Stimulated activated CD8-positive, alpha-beta memory T cell treated with anti-CD3 and anti-CD28 coated beads, Interleukin-15, amount 100 ng/mL, for 24 hours (primary cell): ENCODE measurements around the gene COQ7.
A peak's percentile ranks its signal among the peaks of the same experiment; 100 is the strongest.

ENCODE experiments used
- DNase-seq: peaks from one replicate; pipeline ENCODE4 v3.0.0-alpha.2; 2020; ENCODE audit warnings: low read depth

The COQ7 gene

GRCh38 chr16:19086322-19087199, 19.1 kb downstream of the COQ7 start:
- DNase-seq: peak; percentile 72

DNA sequence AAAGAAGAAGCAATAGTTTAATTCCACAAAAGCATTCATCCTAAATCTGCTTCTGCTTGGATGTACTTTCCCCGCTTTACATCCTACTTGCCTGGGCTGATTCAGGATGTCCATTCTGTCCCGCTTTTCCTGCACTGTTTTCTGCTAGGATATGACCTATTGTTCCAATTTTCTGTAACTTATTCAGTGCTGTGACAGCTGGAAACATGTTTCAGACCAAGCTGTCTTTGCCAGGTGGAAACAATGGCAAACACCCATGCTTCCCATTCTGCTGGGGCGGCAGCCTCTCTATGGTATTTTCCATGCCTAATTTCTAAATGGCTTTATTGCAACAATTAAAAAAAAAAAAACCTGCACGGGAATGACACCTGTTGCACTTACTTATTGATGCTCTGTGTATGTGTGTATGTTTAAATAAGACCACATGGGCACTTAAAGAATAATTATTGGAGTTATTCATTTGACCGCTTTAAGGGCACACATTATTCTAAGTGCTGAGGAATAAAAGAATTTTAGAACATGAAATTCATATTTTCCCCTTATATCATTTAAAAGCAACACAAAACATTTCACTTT, 21.0 kb downstream of the COQ7 start:
- DNase-seq: no peak

GRCh38 chr16:19089410-19089955, 22.1 kb downstream of the COQ7 start:
- no peak for DNase-seq

- no peak for DNase-seq
These were observed 23.5 kb downstream of the COQ7 start for GRCh38 chr16:19090916-19091315.

- DNase-seq: no peak
These were observed 25.4 kb downstream of the COQ7 start for GRCh38 chr16:19092653-19093410.

GRCh38 chr16:19093631-19094541, 26.5 kb downstream of the COQ7 start:
- no peak for DNase-seq

- DNase-seq: no peak
These were observed 27.3 kb downstream of the COQ7 start for GRCh38 chr16:19094542-19095365.

DNA sequence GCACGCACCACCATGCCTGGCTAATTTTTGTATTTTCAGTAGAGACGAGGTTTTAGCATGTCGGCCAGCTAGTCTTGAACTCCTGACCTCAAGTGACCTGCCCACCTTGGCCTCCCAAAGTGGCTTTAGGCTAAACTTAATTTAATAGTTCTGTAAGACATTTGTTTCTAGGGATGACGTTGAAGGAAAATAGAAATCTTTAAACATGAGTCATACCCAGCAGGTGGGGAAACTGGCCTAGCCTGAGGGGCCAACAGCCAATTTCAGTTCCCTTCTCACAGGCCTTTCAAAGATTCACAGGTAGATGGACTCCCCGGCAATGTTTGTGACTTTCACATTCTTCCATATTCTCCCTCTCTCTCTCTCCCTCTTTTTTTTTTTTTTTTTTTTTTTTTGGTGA, 28.2 kb downstream of the COQ7 start:
- DNase-seq: no peak

DNA sequence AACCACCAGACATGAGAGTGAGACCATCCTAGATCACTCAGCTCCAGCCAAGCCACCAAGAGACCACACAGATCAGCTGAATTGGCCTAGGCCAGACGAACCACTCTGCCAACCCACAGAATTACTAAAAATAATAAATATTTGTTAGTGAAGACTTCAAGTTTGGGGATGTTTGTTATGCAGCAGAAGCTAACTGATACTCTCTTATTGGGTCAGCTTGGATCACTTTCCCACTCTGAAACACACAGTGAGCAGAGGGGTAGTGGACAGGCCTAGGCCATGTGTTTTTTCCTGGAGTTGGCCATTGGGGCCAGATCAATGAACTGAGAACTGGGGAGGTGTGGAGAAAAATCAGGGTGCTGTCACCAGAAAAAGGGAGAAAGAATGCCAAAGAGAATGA, 30.8 kb downstream of the COQ7 start:
- DNase-seq: no peak

DNA sequence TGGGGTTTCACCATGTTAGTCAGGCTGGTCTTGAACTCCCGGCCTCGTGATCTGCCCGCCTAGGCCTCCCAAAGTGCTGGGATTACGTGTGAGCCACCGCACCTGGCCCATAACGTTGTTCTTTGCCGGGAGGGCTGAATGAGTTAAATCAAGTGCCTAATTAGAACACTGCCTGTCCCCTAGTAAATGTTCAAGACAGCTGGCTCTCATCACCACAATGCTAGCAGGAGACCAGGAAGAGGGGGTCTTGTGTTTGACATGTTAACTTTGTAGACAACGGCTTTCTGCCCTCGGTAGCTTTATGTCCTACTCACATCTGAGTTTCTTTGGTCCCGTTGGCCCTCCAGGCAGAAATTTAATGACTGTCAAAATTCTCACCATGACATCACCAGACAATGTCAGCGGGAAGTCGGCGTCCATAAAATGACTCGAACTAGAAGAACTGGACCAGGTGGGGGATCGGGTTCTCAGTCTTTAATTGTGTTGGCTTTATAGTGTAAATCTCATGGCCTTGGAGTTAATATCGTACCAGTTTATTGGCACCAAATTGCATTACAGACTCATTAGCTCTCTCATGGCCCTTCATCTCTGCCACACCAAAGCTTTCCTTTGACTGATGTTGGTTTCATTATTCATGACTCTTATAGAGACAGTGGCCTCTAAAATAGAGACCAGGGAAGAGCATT, 34.9 kb downstream of the COQ7 start:
- DNase-seq: no peak

DNA sequence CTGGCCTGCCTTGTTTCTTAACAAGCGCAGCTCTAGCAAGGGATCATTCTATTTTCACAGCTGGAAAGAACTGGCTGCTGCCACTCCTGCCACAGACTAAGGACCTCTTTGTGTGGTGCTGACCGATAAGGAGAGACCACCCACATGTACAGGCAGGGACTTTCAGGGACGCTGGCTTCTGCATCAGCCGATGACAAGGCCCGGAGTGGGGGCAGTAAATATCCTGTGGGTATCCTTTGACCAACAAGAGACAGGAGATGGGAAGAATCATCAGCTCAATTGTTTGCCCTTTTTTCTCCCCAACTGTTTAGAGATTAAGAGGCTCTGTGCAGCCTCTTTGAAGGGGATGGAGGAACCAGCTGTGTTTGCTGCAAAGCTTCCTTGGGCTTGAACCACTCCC, 37.2 kb downstream of the COQ7 start:
- DNase-seq: no peak

DNA sequence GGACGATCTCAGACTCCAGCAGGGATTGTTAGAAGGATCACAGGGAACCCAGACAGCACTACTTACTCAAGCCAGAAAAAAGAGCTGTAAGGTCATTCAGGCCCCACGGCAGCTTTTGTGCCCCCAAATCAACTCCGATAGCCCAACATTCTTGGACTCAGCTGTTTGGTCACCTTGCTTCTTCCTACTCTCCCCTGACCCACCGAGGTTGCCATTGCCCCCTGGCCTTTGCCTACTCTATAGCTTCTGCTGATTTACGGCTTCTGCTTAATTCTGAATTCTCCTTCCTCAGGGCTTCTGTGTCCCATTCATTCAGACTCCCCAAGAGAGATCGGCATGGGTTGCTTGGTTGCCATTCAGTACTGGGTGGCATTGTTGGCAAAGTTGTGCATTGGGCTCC, 37.7 kb downstream of the COQ7 start:
- DNase-seq: no peak

DNA sequence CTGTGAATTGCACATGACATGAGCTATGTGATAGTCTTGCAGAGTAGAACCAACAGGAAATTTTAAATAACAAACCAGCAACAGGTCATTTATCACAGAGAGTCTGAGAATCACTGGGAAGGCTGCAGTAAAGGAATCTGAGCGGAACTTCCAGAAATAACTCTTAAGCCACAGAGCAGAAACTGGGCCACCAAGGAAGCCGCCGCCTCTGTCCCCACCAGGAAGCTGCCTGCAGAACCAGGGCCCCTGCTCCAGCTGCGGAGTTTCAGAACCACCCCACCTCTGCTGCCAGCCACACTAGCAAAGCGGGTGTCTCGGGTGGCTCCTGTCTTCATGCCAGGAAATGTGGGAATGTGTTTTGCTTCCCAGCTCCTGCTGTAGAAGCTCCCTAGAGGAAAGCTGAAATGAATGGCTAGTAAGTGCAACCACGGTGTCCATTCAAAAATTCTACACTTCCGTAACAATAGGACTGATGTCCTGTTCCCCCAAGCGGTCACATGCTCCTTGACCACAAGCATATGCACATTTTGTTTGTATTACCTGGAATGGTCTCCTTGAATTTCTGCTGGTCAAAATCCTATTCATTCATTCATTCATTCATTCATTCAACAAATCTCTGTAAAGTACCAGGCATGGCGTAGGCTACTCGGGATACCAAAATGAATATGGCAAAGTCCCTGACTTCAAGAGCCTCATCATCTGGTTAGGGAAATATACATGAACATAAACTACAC, 38.6 kb downstream of the COQ7 start:
- no peak for DNase-seq

DNA sequence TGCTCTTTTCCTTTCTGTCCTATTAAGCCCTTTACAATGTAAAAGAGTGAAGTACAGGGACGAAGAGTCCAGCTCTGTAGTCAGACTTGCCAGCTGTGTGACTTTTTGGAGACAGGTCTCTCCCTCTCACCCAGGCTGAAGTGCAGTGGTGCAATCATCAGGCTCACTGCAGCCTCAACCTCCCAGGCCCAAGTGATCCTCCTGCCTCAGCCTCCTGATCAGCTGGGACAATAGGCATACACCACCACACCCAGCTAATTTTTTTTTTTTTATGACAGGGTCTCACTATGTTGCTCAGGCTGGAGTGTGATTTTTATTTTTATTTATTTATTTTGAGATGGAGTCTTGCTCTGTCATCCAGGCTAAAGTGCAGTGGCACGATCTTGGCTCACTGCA, 39.2 kb downstream of the COQ7 start:
- DNase-seq: no peak

DNA sequence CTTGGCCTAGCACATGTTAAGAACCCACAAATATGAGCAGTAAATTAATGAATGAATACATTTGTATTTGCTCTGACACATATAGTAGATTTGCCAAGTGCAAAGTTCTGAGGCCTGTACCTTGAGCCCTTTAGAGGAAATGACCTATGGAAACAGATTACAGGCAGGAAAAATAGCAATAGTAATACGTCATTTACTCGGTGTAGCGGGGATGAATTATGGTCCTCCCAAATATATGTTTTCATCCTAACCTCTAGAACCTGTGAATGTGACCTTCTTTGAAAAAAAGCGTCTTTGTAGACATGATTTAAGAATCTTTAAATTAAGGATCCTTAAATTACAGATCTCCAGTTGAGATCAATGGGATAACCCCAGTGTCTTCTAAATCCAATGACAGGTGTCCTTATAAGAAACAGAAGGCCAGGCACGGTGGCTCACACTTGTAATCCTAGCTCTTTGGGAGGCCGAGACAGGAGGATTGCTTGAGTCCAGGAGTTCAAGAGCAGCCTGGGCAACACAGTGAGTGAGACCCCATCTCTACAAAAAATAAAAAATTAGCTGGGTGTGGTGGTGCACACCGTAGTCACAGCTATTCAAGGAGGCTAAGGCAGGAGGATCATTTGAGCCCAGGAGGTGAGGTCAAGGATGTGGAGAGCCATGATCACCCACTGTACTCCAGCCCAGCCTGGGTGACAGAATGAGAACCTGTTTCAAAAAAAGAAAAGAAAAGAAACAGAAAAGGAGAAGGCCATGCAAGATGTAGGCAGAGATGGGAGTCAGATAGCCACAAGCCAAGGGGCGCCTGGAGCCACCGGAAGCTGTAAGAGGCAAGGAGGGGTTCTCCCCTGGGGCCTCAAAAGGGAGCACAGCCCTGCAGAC, 41.2 kb downstream of the COQ7 start:
- no peak for DNase-seq

GRCh38 chr16:19109288-19109664, 41.9 kb downstream of the COQ7 start:
- DNase-seq: no peak

DNA sequence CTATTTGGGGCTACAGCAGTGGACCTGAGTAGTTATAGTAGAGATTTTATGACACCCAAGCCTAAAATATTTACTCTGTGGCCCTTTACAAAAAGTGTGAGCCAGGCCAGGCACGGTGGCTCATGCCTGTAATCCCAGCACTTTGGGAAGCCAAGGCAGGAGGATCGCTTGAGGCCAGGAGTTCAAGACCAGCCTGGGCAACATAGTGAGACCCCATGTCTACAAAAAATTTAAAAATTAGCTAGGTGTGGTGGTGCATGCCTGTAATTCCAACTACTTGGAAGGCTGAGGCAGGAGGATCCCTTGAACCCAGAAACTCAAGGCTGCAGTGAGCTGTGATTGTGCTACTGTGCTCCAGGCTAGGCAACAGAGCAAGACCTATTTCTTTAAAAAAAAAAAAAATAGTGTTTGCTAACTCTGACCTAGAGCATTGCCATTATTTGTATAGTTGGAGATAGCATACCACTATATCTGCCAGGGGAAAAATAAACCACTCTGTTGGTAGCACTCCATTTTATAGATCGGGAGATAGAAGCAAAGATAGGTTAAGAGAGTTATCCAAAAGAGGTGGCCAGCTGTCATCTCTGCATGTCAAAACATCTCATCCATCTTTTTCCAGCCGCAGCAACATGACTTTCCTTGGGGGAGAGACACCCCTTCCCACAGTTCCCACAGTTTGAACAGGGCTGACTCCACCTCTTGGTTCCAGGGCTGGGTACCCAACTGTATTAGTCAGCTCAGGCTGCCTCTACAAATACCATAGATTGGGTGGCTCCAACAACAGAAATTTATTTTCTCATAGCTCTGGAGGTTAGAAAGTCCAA, 43.3 kb downstream of the COQ7 start:
- DNase-seq: no peak

DNA sequence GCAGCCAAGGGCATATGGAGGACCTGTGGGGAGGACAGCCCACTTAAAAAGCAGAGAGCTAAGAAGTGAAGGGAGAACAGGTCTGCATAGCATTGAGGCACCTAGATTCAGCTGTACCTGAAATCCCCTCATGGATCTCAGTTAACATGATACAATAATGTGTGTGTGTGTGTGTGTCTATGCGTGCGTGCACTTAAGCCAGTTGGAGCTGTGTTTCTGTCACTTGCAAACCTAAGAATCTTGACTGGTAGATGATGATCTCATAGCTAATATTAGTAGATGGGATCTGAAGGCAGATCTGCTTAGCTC, 44.6 kb downstream of the COQ7 start:
- DNase-seq: no peak
